Activated T-cell treated with anti-CD3 and anti-CD28 coated beads for 4 hours (primary cell): ENCODE measurements around the gene SLC25A46.
"Not testable (repeated sequence)": the region's sequence is repeated elsewhere in the genome, so short reads cannot be mapped to it uniquely, and the experiment has no call there.

Experiments
- DNase-seq: peaks from one replicate; pipeline ENCODE4 v3.0.0-alpha.2; 2020

SLC25A46 gene

DNA sequence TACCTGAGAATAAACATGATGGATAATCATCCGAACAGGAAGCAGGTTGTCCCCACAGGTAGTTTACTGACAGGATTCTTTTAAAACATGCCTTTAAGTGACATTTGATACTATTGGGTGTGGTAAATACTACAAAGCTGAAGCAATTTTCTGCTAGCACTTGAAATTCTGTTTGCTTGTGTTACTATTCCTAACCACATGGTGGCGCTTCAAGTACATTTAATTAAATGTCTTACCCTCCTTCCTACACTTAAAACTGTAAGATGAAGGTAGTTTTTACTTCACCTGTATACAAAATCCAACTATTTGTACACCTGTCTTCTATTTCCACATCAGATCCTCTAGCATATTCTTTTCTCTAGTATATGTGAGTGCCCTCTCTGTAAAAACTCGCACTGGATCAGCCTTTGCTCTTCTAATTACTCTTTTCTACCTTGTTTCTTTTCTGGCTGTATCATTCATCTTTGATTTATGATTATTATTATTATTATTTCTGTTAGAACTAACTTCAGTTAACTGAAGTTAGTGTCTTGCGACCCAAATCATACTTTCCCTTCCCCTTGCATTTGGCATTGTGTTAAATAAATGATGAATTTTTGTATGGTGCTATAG, 18.4 kb downstream of the SLC25A46 start:
- DNase-seq = peak; percentile 3

DNA sequence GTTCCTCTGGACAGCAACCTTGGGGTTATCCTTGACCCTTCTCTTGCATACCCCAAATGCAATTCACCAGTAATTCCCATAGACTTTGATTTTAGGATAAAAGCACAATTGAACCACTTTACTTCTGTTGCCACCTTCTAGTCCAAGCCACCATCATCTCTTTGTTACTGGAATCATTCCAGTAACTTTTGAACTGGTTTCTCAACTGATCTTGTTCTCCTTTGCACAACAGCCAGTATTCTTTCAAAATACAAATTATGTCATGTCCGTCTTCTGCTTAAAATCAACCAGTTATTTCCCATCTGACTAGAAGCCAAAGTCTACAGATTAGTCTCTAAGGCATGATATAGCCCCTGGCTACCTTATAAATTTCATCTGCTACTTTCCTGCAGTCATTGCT, 21.4 kb downstream of the SLC25A46 start:
- no peak for DNase-seq

DNA sequence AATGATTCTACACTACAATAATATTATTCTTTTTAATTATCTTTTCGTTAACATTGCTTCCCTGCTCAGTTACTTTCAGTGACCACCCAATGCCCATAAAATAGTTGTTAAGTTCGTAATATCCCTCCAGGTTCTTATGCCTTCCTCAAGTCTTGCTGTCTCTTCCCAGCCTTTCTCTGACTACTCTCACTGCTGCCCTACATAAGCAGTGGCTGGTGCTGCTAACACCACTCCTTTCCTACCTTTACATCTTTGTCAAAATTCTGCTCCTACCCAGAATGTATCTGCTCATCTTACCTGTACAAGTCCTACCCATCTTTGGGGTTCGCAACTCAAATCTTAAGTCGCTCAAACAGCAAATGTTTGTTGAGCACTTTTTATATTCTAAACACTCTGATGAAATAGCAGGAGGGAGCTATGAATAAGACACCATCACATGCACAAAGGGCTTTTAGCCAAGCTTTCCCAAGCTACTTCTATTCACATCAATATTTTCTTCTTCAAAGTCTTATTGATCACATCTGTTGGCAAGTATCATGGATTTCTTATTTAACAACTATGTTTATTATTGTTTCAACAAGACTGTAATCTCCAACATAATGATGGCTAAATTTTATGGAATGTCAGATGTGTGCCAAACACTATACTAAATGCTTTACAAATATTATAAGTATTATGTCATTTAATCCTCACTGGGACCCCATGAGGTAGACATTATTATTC, 29.5 kb downstream of the SLC25A46 start:
- DNase-seq = no peak

DNA sequence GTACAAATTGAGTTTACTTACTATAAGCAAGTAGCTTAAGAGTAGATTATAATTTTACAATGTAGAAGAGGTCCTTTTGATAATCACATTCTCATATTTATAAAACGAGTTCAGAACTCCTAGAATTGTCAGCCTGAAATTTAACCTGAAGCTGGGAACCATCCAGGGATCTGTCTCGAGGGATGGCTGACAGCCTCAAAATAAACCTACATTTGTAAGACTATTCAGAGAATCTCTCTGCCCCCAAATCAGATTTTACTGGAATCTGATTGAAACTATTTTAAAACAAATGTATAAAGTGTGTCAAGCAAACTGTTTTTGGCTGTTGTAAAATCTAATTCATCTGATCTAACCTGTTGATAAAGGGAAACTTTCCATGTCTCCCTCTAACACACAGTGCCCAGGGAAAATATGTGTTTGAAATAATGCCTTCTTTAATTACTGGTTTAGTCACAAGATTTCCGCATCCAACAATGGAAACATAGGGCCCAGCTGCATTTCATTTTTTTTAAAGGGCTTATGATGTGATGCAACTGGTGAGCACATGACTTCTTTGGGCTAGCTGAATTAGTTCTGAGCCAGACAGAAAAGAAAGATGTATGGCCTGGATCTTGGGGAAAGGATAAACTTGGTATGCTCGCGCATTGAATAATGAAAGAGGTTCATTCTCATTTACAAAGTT, 30.3 kb downstream of the SLC25A46 start:
- DNase-seq = no peak

DNA sequence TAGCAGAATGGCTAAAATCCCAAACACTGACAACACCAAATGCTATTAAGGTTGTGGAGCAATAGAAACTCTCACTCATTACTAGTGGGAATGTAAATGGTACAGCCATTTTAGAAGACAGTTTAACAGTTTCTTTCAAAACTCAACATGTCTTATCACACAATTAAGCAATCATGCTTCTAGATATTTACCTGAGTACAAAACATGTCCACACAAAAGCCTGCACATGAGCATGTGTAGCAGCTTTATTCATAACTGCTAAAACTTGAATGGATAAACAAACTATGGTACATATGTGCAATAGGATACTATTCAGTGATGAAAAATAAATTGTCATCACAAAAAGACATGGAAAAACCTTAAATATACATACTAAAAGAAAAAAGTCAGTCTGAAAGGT, 31.5 kb downstream of the SLC25A46 start:
- no peak for DNase-seq

DNA sequence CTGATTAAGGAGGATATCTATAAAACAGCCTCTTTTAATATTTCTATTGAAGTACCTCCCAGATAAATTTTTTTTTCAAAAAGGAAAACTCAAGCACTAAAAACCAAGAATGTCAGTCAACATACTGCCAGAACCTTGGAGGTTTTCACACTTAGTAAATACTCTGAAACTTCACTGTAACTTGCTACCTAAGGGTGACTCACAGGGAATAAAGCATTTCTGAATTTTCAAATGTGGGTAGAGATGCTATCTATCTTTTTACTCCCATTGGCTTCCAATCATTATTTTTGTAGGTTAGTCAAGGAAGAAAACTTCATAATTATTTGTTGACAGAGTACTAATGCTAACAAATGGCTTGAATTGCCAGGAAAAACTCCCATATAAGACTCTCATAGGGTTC, 46.1 kb downstream of the SLC25A46 start:
- no peak for DNase-seq

DNA sequence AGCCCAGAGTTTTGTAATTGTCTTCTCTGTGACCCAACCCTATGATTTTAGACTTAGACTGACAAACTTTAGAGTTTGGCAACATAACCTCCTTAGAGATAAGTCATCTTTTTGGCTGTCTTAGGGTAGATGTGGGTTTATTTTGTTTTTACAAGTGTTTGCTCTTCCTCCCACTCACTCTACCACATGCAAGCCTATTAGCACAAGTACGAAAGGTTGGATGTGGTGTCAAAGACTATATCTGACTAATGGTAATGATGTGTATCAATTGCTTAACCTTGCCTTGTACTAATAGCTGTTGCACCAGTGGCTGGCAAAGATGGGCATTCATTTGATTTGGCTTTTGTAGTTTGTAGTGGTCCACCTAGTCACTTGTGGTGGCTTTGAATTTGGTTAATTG, 46.5 kb downstream of the SLC25A46 start:
- DNase-seq = no peak

DNA sequence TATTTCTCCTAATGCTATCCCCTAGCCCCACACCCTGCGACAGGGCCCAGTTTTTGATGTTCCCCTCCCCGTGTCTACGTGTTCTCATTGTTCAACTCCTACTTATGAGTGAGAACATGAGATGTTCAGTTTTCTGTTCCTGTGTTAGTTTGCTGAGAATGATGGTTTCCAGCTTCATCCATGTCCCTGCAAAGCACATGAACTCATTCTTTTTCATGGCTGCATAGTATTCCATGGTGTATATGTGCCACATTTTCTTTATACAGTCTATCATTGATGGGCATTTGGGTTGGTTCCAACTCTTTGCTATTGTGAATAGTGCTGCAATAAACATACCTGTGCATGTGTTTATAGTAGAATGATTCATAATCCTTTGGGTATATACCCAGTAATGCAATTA, 49.2 kb downstream of the SLC25A46 start:
- DNase-seq = not testable (repeated sequence)

DNA sequence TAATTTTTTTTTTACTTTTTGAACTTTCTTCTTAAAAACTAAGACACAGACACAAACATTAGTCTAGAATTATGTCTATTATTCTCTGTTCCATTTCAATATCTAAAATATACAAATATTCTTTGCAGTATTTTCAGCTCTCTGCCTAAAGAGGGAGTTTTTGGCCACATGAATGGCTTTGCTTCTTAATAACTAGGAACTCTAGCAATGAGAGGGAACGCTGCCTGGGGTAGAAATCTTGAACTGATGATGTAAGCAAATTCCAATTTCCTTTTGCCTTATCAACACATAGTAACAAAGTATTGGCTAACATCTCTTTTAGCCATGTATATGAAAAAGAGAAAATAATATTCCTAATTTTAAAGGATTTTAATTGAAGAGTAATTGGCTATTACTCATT, 51.9 kb downstream of the SLC25A46 start:
- DNase-seq = no peak

DNA sequence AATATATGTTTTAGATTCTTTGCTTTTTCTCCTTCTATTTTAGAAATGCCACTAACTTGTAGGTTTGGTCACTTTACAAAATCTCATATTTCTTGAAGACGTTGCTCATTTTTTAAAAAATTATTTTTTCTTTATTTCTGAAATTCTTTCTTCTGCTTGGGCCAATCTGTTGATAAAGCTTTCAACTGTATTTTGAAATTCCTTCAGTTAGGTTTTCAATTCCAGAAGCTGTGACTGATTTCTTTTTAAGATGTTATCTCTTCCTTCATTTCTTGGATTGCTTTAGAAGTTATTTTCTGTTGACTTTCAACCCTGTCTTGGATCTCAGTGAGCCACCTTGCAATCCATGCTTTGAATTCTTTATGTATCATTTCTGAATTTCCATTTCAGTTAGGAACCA, 64.2 kb downstream of the SLC25A46 start:
- no peak for DNase-seq

DNA sequence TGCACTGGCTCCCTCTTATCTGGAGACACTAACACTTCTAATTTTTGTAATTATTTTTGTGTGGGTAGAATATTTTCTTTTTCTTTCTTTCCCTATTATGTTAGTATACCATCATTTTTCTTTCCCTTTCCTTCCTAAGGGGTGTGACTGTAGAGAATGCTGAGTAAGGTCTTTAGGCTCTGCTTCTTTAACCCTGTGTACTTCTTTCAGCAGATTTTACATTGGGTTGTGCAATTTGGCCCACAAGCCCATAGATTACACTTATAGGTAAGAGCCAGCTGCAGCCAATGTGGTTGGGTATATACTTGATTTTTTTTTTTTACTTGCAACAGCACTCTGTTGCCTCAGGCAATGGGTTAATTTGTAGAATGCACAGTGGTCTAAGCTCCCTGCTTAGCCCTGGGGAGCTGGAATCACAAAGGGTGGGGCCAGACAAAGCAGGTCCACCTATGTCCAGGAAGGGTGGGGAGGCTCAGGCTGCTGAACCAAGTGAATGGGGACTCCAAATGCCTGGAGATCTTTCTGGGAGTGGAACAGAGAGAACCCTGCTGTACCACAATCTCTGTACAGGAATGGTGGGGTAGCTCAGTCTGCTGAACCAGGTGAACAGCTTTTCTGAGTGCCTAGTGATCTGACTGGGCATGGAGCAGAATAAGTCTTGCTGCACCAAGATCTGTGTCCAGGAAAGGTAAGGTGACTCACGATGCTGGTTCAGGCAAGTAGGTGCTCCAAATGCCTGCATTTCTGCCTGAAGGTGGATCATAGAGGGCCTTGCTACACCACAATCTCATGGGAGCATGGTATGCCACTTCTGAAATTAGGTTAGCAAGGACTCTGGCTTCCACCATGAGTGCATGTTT, 64.9 kb downstream of the SLC25A46 start:
- no peak for DNase-seq

DNA sequence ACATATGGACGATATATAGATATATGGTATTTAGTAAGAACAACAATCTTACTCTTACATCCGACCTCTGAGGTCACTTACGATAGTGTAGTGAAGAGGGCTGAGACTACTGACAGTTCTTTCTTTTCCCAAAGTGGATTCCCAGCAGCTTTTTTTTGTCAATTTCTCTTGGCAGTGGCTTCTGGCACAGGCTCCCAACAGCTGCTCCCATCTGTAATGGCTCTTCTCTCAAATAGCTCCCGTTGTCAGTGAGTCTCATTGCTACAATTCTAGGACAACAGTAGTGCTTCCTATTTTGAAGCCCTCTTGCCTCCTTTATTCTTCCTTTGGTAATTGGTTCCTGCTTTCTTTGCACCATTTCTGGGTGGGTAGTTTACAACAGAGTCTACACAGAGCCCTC, 68.4 kb downstream of the SLC25A46 start:
- no peak for DNase-seq

DNA sequence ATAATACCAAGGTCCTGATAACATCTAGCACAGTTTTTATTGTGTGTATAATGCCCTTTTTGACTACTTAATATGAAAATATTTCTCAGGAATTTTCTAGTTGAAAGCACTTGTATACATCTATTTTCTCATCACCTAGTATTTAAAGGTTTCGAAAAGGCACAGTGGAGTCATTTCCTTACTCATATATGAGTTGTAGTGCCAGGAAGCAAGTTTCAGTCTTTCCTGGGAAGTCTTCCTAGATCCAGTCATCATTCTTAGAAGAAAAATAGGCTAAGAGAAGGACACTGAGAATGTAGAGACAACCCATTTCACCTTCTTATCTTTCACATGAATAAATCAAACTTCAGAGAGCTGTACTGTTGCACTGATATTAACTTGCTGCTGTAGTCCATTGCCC, 70.2 kb downstream of the SLC25A46 start:
- DNase-seq = no peak
